GM12864 (cell line): ENCODE results near the gene KLF15.

ENCODE experiments used
- DNase-seq: peaks from one replicate; pipeline ENCODE4 v3.0.0-alpha.2; 2011; ENCODE audit warnings: low read depth
- H3K4me3 ChIP-seq: 2 replicates; pipeline ENCODE4 v1.5.1; 2011; ENCODE audit warnings: mild to moderate bottlenecking, low read depth, low read length, control low read depth
- CTCF ChIP-seq: IDR thresholded peaks from 2 replicates; pipeline ENCODE4 v1.5.1; 2011; ENCODE audit warnings: low read depth, mild to moderate bottlenecking, moderate library complexity, low read length, control low read depth, inconsistent platforms; ENCODE audit errors: missing control alignments

The KLF15 gene

DNA sequence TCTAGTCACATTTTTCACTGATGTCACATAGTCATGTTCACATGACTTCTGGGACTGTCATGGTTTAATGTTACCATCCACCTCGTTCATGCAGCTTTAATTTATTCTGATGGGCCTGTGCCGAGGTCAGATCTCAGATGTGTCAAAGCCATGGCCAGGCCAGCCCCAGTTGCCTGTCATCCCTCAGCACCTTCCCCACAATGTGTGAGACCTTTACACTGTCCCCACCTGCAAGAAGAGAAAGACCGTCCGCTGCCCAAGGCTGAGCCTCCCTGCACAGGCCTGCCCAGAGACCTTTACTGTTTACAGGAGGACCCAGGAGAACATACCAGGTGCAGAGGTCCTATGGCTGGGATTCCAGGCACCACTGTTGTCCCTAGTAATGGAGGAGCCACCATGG lies 12.8 kb upstream of the KLF15 start:
- no peak for TF ChIP-seq CTCF
- DNase-seq, result no peak
- H3K4me3 ChIP-seq, result no peak overlapping the region

GRCh38 chr3:126369490-126369889 lies 12.3 kb upstream of the KLF15 start:
- DNase-seq, result no peak
- TF ChIP-seq CTCF, result no peak
- no peak overlapping the region for H3K4me3 ChIP-seq

DNA sequence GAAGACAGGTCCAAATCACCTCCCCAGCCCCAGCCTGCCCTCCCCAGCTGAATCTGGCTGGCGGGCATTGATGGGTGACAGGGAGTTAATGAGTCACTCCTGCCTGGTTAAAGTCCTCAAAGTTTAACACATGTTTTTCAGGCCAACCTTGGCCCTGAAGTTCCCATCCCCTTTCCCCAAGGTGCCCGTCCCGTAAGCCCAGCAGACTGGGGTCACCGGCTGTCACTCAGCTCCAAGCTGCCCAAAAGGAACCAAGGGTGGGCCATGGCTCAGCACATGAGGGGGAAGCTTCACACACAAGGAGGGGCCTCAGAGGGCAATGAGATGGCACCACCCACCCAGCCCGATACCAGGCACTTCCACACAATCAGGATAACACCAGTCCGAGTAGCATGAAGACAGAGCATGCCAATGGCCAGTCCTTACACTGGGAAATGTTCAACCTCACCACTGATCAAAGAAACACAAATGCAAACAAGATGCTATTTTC lies 10.2 kb upstream of the KLF15 start:
- no peak for TF ChIP-seq CTCF
- no peak for DNase-seq

DNA sequence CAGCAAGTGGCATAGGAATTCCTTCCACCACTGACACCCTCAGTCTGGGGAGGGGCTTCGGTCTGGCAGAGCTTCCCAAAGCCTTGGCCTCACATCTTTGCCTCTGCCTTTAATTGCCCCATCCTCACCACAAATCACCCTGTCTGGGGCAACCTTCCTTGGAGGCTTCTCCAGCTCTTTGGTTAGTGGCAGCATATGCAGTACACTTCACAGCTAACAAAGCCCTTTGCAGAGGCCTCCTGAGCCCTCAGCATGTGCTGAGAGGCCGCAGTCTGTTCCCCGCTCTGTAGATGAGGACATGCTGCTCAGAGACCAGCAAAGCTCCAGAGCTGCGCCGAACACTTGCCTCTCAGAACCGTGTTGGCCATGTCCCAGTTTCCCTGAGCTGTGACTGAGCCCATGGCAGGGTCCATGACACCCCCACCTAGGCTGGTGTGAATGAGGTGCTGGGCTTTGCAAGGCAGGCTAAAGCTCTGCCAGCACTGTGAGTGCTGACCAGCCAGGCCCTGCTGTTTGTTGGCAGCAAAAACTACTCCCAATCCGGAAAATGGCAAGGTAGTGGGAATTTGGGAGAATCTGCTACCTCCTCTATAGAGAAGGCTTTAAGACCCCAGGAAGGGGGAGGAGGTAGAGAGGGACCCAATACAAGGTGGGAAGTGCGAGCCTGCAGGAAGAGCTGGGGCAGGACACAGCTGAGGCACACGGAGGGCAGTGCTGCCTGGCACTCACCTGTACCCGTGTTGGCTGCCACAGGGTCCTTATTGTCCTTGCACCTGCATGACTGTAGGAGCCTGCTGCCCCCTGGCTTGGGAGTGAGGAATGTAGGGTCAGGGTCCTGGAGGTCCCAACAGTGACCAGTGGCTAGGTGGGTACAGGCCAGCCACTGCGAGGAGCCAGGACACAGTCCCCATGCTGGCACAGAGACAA lies 8.4 kb upstream of the KLF15 start:
- TF ChIP-seq CTCF, result no peak
- no peak for DNase-seq
- H3K4me3 ChIP-seq, result no peak overlapping the region

More for the DNA sequence above, 10.2 kb upstream of the KLF15 start:
- no peak overlapping the region for H3K4me3 ChIP-seq

DNA sequence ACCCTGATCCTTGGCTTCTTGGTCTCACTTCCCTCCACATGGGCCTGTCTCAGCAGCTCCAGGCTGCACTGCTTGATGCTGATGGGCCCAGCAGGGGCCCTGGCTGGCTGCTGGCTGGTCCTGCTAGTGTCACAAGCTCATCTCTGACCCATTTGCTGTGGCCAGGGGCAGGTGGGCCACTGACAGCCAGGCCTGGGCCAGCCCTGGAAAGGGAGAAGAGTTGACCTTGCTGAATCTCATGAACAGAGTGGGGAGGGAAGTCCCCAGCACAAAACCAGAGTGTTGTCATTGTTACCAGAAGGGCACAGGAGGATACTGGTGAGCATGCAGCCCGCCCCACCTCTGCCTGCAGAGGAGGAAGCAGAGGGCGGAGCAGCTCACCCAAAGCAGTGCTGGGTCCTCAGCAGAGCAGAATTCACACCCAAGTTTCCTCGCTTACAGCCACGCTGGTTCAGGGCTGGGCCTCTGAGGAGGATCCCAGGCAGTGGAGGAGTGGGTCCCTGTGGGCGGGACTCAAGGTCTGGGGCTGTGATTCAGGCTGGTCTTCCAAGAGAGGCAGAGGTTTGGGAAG lies 7.6 kb upstream of the KLF15 start:
- no peak for TF ChIP-seq CTCF
- no peak overlapping the region for H3K4me3 ChIP-seq
- no peak for DNase-seq

- DNase-seq, result no peak
- no peak for TF ChIP-seq CTCF
These were observed 7.0 kb upstream of the KLF15 start for GRCh38 chr3:126364130-126364695.

More at GRCh38 chr3:126364130-126364695, 7.0 kb upstream of the KLF15 start:
- no peak overlapping the region for H3K4me3 ChIP-seq
